Medulla oblongata (tissue), 1 donor: Measurements from ENCODE around the gene WFDC5.
"Not testable (repeated sequence)": the region's sequence is repeated elsewhere in the genome, so short reads cannot be mapped to it uniquely, and the experiment has no call there.

ENCODE experiments used
- DNase-seq: peaks from one replicate; pipeline ENCODE4 v3.0.0-alpha.2; 2015; ENCODE audit errors: extremely low spot score

WFDC5 gene

GRCh38 chr20:45087814-45088213, 27.2 kb downstream of the WFDC5 start:
- DNase-seq, result peak; percentile 7

- DNase-seq, result no peak
Observed at GRCh38 chr20:45087097-45087790, 27.7 kb downstream of the WFDC5 start.

GRCh38 chr20:45085867-45086266, 29.1 kb downstream of the WFDC5 start:
- no peak for DNase-seq

- no peak for DNase-seq
Observed at GRCh38 chr20:45085289-45085688, 29.7 kb downstream of the WFDC5 start.

- DNase-seq, result no peak
Observed at GRCh38 chr20:45083127-45083526, 31.8 kb downstream of the WFDC5 start.

GRCh38 chr20:45082468-45082867, 32.5 kb downstream of the WFDC5 start:
- DNase-seq, result no peak

GRCh38 chr20:45080867-45081624, 33.9 kb downstream of the WFDC5 start:
- DNase-seq, result no peak

GRCh38 chr20:45077559-45077958, 37.4 kb downstream of the WFDC5 start:
- DNase-seq, result peak; percentile 5

GRCh38 chr20:45073221-45073620, 41.8 kb downstream of the WFDC5 start:
- no peak for DNase-seq

- DNase-seq, result no peak
Observed at GRCh38 chr20:45072066-45072465, 42.9 kb downstream of the WFDC5 start.

GRCh38 chr20:45070932-45071632, 43.9 kb downstream of the WFDC5 start:
- no peak for DNase-seq

GRCh38 chr20:45069261-45069660, 45.7 kb downstream of the WFDC5 start:
- DNase-seq, result no peak

GRCh38 chr20:45067558-45067957, 47.4 kb downstream of the WFDC5 start:
- no peak for DNase-seq

GRCh38 chr20:45067087-45067486, 47.9 kb downstream of the WFDC5 start:
- DNase-seq, result no peak

GRCh38 chr20:45066372-45066771, 48.6 kb downstream of the WFDC5 start:
- no peak for DNase-seq

- peak; percentile 60 for DNase-seq
Observed at GRCh38 chr20:45064812-45065211, 50.2 kb downstream of the WFDC5 start.

- DNase-seq, result not testable (repeated sequence)
Observed at GRCh38 chr20:45063107-45063506, 51.9 kb downstream of the WFDC5 start.

- DNase-seq, result no peak
Observed at GRCh38 chr20:45061244-45061643, 53.7 kb downstream of the WFDC5 start.

GRCh38 chr20:45060294-45060693, 54.7 kb downstream of the WFDC5 start:
- no peak for DNase-seq
